GM12892 (cell line): Measurements from ENCODE around the gene CECR2.

ENCODE experiments used
- POLR2A ChIP-seq: IDR thresholded peaks from 2 replicates; pipeline ENCODE4 v1.6.1; 2011; ENCODE audit warnings: low read depth, low read length, control low read depth
- POLR2AphosphoS5 ChIP-seq: IDR thresholded peaks from 2 replicates; pipeline ENCODE4 v1.6.1; 2011; ENCODE audit warnings: low read depth, low read length, control low read depth
- TAF1 ChIP-seq: IDR thresholded peaks from 2 replicates; pipeline ENCODE4 v1.6.1; 2011; ENCODE audit warnings: low read depth, mild to moderate bottlenecking, control low read depth, low read length, borderline replicate concordance

GRCh38 chr22:17580441-17581031 is 211.3 kb downstream of the CECR2 start:
- no peak for TF ChIP-seq POLR2AphosphoS5
- no peak for TF ChIP-seq POLR2A
- no peak for TF ChIP-seq TAF1
